ENCODE results near the gene FKBP5.

DNA sequence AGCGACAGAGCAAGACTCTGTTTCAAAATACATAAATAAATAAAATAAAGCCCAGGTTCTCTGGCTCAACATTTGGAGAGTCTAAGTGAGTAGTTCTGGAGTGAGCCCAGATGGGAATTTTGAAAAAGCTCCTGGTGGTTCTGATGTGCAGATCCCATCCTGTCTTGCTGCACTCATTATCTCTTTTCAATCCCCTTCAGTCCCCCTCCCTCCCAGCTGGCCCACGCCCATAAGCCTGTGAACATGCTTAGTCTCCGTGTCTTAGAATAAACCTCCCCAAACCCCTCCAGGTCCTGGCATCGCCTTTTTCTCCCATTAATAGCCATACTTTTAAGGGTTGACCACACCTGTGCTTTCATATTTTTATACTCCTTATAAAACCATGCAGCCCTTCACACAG lies 156.6 kb downstream of the FKBP5 start:
- TF ChIP-seq, protein P1, sequence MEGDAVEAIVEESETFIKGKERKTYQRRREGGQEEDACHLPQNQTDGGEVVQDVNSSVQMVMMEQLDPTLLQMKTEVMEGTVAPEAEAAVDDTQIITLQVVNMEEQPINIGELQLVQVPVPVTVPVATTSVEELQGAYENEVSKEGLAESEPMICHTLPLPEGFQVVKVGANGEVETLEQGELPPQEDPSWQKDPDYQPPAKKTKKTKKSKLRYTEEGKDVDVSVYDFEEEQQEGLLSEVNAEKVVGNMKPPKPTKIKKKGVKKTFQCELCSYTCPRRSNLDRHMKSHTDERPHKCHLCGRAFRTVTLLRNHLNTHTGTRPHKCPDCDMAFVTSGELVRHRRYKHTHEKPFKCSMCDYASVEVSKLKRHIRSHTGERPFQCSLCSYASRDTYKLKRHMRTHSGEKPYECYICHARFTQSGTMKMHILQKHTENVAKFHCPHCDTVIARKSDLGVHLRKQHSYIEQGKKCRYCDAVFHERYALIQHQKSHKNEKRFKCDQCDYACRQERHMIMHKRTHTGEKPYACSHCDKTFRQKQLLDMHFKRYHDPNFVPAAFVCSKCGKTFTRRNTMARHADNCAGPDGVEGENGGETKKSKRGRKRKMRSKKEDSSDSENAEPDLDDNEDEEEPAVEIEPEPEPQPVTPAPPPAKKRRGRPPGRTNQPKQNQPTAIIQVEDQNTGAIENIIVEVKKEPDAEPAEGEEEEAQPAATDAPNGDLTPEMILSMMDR (IDR thresholded peaks at IDR 0.05): no peak
- no peak for TF ChIP-seq POLR2A (IDR thresholded peaks at IDR 0.05)
